ENCODE data around the gene PHF24. TPM values are rescaled to one million over a fixed set of nuclear protein-coding genes. Genes with fewer than 3 reads are reported as not detected.

PHF24 gene
- total RNA-seq, 4 donors from 2014 or later = 0.30 to 0.81 (median 0.67) TPM; not detected in 1

- H3K27me3 ChIP-seq = no peaks in the 10 kb centered on the region
- ATAC-seq = no peak
- H3K36me3 ChIP-seq = no peaks in the 10 kb centered on the region
- no peaks in the 10 kb centered on the region for H3K4me1 ChIP-seq
- no peak overlapping the region for H3K4me3 ChIP-seq
- no peaks in the 10 kb centered on the region for H3K9me3 ChIP-seq
- no peak overlapping the region for H3K27ac ChIP-seq
- TF ChIP-seq CTCF (IDR thresholded peaks at IDR 0.05) (no peak), POLR2A (IDR thresholded peaks at IDR 0.05) (no peak), POLR2AphosphoS5 (IDR thresholded peaks at IDR 0.05) (no peak), EP300 (IDR thresholded peaks at IDR 0.05) (no peak)
- no CpG with 5 or more reads among the region's 7 CpGs for WGBS, 2 donors (ENCODE audit: low coverage in 1 of 2)
Measured at GRCh38 chr9:34982361-34982760, 24.3 kb downstream of the PHF24 start.

DNA sequence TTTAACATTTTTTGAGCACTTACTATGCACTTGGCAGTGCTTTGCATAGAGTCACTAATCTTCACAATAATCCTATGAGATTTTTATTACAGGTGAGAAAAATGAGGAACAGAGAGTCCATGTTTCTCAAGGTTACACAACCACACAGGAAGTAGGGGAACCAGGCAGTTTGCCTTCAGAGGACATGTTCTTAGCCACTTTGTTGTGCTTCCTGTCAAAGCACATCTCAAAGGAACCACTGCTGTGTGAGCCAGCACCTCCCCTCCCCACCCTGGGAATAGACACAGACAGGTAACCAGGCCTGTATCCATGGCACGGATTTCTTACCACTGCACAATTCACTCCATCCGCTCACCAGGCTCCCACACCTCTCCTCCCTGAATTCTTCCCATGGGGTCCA is 25.1 kb downstream of the PHF24 start:
- no peaks in the 10 kb centered on the region for H3K27me3 ChIP-seq
- H3K4me1 ChIP-seq = peaks cover 0 to 2% (median 0%) of the 10 kb centered on the region in 3 donors
- no peak overlapping the region for H3K27ac ChIP-seq
- no peaks in the 10 kb centered on the region for H3K36me3 ChIP-seq
- TF ChIP-seq EP300 (IDR thresholded peaks at IDR 0.05) (no peak), CTCF (IDR thresholded peaks at IDR 0.05) (no peak), POLR2AphosphoS5 (IDR thresholded peaks at IDR 0.05) (no peak), POLR2A (IDR thresholded peaks at IDR 0.05) (no peak)
- no peak overlapping the region for H3K4me3 ChIP-seq
- WGBS, 2 donors (ENCODE audit: low coverage in 1 of 2) = no CpG with 5 or more reads among the region's 2 CpGs
- H3K9me3 ChIP-seq = no peaks in the 10 kb centered on the region
- no peak for ATAC-seq

GRCh38 chr9:34984049-34984448 is 26.0 kb downstream of the PHF24 start:
- ATAC-seq = no peak
- 0% methylated on average over 1 of the region's 1 CpG for WGBS, 2 donors (ENCODE audit: low coverage in 1 of 2)
- TF ChIP-seq POLR2A (IDR thresholded peaks at IDR 0.05) (no peak), EP300 (IDR thresholded peaks at IDR 0.05) (no peak), POLR2AphosphoS5 (IDR thresholded peaks at IDR 0.05) (no peak), CTCF (IDR thresholded peaks at IDR 0.05) (no peak)
- H3K4me3 ChIP-seq = no peak overlapping the region
- H3K9me3 ChIP-seq = no peaks in the 10 kb centered on the region
- H3K4me1 ChIP-seq = peaks cover 0 to 10% (median 0%) of the 10 kb centered on the region in 3 donors
- no peaks in the 10 kb centered on the region for H3K27me3 ChIP-seq
- H3K36me3 ChIP-seq = no peaks in the 10 kb centered on the region
- no peak overlapping the region for H3K27ac ChIP-seq

DNA sequence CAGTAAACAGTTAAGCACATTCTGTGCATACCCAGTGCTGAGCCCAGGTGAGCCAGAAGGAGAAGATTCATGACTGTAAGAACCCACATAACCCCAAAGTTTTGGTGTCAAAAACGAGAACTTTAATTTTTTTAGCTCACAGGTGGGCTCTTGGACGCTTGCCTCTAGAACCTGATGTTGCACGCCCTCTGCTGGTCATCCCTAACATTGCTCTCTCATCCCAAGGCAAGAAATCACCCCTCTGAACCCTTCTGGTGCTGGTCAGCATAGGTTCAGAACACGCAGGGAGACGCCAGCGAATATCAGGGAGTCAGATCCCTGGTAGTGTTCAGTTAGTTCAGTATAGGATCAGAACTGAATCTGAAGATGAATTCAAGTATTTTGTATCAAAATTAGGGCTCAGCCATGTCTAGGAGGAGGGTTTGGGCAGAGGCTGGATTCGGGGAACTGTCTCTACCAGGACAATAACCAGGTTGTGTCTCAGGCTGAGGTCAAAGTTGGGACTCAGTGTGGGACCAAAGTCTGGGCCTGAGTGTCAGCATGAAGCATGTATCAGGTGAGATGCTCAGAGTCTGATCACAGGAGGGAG is 27.3 kb downstream of the PHF24 start:
- Histone ChIP-seq H3K27me3 (no peaks in the 10 kb centered on the region), H3K4me1 (peaks cover 0 to 10% (median 4%) of the 10 kb centered on the region in 3 donors), H3K36me3 (no peaks in the 10 kb centered on the region), H3K9me3 (no peaks in the 10 kb centered on the region), H3K4me3 (no peak overlapping the region), H3K27ac (no peak overlapping the region)
- TF ChIP-seq POLR2A (IDR thresholded peaks at IDR 0.05) = no peak
- TF ChIP-seq EP300 (IDR thresholded peaks at IDR 0.05) = no peak
- peak in 3 of 4 experiments; percentile 49 to 80 (median 69) for TF ChIP-seq CTCF (IDR thresholded peaks at IDR 0.05)
- no peak for TF ChIP-seq POLR2AphosphoS5 (IDR thresholded peaks at IDR 0.05)
- WGBS, 2 donors (ENCODE audit: low coverage in 1 of 2) = 33 to 50% methylated on average over 2 to 3 of the region's 7 CpGs
- ATAC-seq = no peak

- Histone ChIP-seq H3K27ac (no peak overlapping the region), H3K4me1 (peaks cover 0 to 10% (median 5%) of the 10 kb centered on the region in 3 donors), H3K36me3 (no peaks in the 10 kb centered on the region), H3K27me3 (no peaks in the 10 kb centered on the region), H3K9me3 (no peaks in the 10 kb centered on the region), H3K4me3 (no peak overlapping the region)
- WGBS, 2 donors (ENCODE audit: low coverage in 1 of 2) = 45 to 86% methylated on average over 1 to 7 of the region's 9 CpGs
- TF ChIP-seq EP300 (IDR thresholded peaks at IDR 0.05) (no peak), POLR2AphosphoS5 (IDR thresholded peaks at IDR 0.05) (no peak), POLR2A (IDR thresholded peaks at IDR 0.05) (no peak), CTCF (IDR thresholded peaks at IDR 0.05) (no peak)
- ATAC-seq = no peak
Measured at GRCh38 chr9:34986540-34987047, 28.5 kb downstream of the PHF24 start.

Data from gastroesophageal sphincter (tissue), 4 donors.